Fibroblast of skin of left biceps (primary cell): ENCODE results near the gene KRTAP10-12.

Experiments
- DNase-seq, 2 experiments: peaks; one replicate each; pipeline ENCODE4 v3.0.0-alpha.2; 2013; ENCODE audit warnings: low read depth in 2 of 2

The KRTAP10-12 gene

DNA sequence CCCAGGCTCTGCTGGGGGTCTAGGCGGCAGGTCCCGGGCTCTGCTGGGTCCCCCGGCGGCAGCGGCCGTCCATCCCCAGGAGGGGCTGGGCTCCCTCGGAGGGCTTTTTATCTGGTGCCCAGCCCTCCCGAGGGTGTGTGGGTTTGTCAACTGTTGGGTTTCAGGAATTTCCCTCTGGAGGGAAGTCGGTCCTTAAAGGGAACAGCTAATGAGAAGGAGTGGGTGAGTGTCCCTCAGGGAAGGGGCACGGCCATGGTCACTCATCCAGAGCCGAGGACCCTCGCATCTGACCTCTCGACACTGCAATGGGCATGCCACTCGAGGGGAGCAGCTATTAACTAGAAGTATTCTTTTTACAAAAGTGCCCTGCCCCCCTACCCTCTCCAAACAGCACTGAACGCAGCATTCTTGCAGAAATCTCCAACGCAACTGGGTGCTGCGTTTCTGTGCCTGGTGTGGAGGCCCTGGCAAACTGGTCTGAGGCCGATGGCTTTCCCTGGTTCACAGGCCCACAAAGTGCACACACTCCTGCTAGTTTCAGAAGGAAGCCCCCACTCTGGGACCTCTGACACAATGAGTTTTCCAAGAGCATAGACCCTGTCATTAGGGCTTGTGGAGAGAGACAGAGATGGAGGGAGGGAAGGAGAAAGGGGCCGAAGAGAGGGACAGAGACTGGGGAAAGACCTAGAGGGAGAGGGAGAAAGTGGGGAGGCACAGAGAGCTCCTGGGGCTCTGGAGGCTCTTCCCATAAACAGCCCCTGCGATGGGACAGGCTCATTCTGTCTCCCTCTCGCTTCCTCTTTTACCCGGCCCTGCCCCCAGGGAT, 15.4 kb downstream of the KRTAP10-12 start:
- DNase-seq = no peak

DNA sequence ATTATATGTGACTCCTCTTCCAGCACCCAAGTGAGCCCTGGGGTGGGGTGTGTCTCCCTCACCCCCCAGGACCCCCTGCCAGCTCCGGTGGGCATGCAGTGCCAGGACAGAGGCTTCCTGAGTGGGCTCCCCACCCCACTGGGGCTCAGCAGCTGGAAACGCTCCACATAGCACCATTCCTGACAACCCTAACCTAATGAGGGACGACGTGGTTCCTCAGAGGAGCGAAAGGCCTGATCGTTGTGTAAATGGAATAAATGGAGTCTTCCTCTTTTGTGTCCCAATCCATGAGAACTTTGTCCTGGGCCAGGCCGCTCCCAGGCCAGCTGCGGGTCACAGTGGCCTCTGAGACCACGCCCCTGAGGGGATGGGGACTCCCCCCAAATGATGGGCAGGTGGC, 16.2 kb downstream of the KRTAP10-12 start:
- no peak for DNase-seq

DNA sequence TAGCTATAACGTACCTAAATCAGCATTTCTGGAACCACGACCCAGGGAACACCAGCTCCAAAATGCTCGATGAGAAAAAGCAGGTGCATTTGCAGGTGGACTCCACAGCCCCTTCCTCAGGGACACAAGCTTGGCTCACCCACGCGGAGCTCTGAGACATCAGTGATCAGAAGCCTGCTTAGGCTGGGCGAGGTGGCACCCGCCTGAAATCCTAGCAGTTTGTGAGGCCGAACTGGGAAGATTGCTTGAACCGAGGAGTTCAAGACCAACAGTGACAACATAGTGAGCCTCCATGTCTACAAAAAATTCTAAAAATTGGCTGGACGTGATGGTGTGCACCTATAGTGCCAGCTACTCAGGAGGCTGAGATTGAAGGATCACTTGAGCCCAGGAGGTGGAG, 16.9 kb downstream of the KRTAP10-12 start:
- DNase-seq = no peak

DNA sequence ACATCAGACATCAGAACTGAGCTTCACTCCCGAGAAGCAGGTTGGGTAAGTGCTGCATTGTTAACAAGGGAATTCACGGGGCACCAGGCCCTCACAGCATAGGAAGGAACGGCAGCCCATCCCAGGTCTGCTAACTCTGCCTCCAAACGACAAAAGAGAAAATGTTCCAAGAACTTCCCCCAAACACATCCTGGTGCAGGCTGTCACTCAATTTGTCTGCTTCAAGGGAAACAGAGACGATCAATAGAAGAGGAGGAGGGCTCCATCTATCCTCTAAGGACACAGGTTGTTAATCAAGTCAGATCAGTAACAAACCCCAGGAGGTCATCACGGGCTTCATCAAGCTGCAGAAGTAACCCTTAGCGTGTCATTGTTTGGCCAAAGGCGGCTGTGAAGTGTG, 17.9 kb downstream of the KRTAP10-12 start:
- DNase-seq = no peak

DNA sequence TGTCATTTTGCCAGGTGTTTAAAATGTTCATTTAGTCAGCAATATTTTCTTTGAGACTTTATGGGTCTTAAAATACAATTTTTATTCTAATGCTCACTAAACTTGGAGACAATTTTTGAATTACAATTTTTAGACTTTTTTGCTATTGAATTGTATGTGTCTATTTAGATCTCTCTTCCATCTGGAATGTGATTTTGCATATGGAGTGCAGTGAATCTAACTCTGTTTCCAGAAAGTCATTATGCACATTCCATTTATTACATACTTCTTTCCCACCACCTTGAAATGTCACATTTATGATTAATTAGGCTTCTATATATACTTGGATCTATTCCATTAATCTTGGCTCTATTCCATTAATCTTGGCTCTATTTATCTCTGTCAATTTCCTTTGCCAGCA, 20.0 kb downstream of the KRTAP10-12 start:
- peak; percentile 8 to 11 for DNase-seq

DNA sequence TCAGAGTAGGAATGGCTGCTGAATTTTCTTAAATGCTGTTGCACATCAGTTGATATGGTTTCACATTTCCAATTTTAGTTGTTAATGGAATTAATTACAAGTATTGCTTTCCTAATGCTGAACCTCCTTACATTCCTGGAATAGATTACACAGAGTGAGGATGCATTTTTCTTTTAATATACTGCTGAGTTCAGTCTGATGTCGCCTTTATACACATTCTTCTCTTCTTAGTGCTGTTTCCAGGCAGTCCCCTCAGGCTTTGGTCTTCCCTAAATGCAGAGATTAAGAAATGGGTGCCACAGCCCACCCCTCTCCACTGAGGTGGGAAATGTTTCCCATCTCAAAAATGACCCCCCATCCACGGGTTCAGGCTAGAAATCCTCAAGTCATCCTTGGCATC, 21.1 kb downstream of the KRTAP10-12 start:
- no peak for DNase-seq

DNA sequence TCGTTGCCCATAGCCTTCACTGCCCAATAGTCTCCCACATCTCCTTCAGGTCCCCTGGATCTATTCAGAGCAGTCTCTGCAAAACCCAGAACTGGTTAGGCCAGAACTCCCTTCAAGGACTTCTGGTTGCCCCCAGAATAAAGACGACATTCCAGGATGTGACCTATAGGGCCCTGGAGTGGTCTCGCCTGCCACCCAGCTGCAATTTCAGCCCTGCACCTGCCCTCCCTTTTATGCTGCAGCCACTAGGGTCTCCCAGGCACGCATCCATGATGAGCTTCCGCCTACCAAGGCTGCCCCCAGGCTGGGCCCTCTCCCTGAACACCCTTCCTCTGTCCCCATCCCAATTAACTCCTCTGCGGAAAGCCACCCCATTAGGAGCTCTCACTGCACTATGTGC, 21.6 kb downstream of the KRTAP10-12 start:
- DNase-seq = no peak

DNA sequence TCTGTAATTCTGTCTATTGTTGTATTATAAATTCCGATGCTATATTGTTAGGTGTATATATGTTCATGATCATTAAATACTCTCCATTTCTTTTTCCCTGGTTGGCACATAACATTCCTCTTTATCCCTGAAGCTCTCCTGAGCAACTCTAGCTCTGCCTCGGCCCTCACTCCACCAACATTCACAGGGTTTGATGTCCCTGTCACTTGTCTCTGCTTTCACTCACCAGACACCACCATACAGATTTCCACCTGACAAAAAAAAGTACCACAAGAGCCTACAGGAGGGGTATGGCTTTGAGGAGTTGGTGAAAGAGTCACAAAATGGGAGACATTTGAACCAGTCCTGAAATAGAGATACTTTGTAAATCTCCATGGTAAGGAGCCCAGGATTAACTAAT, 23.2 kb downstream of the KRTAP10-12 start:
- DNase-seq = no peak

DNA sequence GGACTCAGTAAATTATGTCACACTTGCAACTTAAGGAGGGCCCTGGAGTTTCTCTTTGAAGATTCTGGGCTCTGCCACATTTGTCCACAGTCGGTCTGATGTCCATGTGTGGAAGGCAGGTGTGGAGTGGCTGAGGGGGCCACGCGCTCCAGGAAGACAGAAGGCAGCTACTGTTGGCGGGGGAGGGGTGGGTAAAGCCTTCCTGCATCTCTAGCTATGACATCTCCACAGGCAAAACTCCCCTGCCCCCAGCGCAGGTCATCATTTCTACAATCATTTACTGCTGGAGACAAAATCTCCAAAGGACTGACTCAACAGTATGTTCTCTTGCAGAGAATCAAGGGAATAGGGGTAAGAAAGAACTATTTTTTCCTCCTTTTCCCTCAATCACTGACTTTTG, 25.8 kb downstream of the KRTAP10-12 start:
- no peak for DNase-seq

DNA sequence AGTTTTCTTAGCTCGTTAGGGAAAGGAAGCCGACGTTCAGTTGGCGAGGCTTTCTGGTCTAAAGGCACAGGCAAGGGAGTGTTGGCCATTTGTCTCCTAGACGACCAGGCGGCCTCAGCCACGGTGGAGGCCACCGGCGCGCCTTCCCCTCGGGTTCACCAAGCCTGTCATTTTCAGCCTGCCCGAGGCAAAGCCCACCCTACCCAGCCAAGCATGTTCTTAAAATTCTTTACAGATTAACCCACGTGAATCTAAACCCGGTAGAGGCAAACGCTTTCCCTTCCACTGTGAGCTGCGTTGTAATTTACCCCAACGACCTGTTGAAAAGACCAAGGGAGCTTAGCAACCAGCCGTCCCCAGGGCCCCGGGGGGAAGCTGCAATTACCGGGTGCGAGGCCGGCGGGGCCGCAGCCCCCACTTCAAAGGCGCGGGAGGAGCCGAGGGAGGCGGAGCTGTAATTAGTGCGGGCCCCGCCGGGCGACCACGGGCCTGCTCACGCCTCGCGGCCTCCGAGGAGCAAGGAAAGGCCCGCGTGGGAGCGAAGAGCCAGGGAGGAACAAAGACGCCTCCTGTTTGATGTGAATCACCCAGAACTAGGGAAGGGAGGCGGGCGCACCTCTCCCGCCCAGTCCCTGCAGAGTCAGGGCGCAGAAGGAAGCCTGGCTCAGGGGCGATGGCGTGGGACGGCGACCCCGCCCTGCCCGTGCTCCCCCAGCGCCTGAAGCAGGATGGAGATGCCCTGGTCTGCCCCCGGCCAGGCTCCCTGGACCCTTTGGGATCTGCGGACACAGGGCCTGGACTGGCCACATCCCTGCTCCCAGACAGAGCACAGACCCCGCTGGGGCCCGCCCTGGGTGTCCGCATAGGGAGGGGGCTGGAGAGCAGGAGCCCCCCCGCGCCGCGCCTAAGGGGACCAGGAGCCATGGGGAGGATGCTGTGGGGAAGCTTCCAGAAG, 26.5 kb downstream of the KRTAP10-12 start:
- no peak for DNase-seq

DNA sequence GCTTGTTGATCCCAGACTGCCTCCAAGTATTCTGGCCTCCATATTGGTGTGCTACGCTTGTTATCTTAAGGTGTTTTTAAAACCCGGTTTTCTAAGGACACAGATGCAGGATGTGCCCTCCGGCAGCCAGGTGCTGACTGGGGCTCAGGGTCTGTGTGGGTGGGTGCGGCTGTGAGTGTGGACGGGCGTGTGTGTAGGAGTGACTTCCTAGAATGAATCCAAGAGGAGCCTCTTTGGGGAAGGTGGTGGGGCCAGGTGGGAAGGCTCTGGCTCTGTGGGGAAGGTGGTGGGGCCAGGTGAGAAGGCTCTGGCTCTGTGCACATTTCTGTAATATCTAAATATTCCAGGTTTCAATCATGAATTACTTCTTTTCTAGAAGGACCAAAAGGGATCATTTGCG, 27.2 kb downstream of the KRTAP10-12 start:
- DNase-seq = no peak

DNA sequence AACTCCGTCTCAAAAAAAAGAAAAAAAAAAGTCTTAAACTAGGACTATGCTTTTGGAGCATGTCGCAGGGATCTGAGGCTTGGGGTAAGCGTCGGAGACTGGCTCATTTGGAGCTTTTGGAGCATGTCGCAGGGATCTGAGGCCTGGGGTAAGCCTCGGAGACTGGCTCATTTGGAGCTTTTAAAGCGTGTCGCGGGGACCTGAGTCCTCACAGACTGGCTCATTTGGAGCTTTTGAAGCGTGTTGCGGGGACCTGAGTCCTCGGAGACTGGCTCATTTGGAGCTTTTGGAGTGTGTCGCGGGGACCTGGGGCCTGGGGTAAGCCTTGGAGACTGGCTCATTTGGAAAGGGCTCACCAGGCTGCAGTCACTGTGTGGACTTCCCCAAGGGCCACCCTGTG, 28.0 kb downstream of the KRTAP10-12 start:
- DNase-seq = no peak

DNA sequence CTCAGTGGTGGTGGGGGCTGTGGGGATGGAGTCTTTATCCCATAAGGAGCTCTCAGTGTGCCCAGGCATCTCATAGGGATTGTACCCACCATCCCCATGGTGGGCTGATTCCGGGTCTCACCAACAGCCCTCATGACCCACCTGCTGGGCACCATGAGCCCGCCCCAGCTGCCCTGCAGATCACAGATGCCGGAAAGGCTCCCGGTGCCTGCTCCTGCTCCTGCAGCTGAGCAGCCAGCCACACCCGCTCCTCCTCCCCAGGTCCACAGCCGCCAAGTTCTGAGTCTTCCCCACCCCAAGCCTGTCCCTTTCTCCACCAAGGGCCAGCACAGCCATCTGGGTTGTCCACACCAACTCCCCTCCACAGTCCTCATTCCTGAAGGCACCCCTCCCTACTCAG, 29.9 kb downstream of the KRTAP10-12 start:
- no peak for DNase-seq

DNA sequence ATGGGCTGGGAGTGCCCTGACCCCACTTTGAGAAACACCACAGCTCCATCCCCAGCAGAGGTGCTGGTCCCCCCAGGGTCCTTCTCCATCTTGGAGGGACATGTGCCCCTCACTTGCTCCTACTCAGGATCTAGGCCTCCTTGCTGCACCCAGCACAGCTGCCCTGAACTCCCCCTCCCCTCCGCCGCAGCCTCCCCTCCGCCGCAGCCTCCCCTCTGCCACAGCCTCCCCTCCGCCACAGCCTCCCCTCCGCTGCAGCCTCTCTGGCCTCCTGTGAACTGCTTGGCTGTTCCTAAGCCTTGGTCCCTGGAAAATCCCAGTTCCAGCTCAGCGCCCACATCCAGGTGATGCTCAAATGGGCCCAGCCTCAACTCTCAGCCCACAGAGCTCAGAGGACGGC, 30.3 kb downstream of the KRTAP10-12 start:
- DNase-seq = no peak

DNA sequence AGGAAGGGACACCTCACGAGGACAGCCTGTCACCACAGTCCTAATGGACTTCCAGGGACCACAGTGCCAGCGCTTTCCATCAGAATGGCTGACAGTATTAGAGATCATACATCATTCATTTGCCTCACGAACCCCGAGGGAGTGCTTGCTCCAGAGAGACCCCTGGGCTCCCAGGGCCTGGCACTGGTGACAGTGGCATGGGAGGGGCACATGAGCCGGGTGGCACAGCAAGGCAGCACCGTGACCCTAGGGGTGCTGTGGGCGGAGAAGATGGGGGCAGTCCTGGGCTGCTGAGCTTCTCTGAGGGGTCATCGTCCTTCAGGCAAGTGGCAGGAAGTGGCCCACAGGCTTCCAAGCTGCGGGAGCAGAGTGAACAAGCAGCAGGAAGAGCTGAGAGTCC, 30.8 kb downstream of the KRTAP10-12 start:
- no peak for DNase-seq

DNA sequence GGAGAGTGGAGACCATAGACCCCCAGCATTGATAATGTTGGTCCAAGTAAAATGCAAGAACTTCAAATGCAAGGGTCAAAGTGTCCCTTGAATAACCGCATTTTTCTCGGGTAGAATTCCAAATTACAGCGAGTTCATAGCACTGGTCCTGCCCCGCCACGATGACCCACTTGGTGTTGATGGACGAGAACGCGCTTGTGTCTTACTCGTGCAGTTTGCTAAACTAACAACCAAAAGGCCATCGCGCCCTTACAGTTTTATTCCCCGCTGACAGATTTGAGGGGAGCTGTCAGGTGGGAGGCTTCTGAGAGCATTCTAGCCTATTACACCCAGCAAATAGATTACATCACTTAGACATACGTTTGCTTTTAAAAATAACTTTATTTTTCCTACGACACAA, 31.7 kb downstream of the KRTAP10-12 start:
- DNase-seq = no peak

DNA sequence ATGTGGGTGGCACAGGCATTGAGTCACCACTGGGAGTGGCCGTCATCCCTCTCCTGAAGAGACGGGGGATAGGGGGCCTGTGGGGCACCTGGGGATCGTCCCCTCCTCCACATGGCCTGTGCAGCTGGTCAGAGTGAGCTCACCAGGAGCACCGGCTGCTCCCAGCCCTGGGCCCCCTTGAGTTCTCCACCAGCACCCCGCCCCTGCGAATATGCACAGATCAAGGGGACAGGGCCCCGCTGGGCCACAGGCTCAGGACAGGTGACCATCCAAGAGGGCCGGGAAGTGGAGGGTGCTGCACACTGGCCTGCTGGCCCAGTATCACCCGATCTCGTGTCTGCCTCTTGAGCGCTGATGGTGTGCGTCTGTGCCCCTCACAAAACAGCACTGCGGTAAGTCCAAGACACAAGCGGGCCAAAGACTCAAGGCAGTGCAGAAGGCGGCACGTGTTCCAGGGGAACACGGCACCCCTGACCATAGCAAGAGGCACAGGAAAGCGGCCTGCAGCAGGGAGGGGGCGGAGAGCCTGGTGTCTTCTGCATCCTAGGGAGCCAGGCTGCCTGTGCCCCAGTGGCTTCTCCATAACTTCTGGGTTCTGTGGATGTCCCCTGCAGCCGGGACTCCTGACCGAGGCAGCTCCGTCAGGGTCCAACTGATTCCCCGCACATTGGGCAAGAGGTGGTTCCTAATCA, 32.5 kb downstream of the KRTAP10-12 start:
- DNase-seq = no peak

DNA sequence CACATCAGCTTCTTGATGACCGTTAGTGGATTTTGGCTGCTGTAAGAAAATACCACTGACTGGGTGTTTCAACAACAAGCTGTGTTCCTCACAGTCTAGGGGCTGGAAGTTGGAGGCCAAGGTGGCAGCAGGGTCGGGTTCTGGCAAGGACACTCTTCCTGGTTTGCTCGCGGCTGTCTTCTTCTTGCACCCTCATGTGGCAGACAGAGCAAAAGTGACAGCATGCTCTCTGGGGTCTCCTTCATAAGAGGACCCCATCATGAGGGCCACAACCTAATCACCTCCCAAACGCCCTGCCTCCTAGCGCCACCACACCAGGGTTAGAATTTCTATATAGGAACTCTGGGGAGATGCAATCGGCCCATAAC, 33.0 kb downstream of the KRTAP10-12 start:
- DNase-seq = no peak

DNA sequence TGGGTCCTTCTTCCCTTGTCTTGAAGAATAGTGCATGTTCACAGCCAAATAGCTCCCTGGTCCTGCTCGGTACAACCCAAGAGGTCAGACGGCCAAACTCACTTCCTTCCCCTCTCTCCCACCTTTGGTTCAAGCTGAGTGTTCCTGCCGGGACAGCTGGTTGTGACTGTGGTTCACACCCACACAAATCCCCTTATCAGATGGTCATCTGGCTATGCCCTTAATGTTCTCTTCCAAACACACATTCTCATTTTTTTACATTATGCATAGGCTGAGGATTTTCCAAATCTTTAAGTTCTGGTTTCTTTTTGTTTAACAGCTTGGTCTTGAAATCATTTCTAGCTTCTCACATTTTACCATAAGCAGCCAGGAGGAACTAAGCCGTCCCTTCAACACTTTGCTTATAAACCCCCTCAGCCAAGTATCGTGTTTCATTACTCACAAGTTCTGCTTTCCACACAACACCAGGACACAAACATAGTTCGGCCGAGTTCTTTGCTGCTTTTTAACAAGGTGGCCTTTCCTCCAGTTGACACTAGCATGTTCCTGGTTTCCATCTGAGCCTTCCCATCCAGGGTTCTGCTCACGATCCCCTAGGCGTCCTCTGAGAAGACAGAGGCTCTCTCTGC, 34.1 kb downstream of the KRTAP10-12 start:
- no peak for DNase-seq

DNA sequence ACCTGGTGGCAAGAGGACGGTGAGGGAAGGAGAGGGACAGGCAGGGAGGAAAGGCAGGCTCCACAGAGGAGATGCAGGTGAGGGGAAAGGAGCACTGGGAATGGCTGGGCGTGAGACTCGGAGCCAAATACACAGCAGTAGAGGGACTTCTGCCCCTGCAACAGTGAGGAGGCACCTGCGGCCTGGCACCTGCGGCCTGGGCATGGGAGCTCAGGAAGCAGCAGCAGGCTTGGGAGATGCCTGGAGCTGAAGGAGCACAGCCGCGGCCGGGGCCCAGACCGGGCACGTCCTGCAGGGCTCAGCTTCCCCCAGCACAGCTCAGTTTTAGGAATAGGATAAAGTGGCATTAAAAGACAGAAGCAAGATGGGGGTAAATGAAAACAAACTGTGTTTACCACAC, 35.3 kb downstream of the KRTAP10-12 start:
- no peak for DNase-seq

DNA sequence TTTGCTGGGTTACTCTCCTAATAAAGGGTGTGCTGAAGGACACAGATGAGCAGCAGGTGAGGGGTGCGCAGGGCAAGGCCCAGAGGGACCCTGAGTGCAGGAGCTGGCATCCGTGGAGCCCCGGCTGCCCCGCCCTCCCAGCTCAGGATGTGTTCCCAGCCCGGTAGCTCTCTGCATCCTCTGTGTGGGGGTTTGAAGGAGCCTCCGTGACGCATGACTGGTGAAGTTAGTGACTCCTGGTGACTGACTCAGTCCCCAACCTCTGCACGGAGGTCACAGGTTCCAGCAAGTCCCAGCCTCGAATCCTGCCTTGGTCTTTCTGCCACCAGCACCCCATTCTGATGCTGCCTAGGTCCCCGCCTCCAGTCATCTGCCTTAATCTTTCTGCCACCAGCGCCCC, 36.0 kb downstream of the KRTAP10-12 start:
- no peak for DNase-seq
